Activated CD4-positive, alpha-beta T cell treated with anti-CD3 and anti-CD28 coated beads, Interleukin-2, amount 50 U/mL, for 16 hours (primary cell): Measurements from ENCODE around the gene NHEJ1.

Source experiments
- DNase-seq: peaks from one replicate; pipeline ENCODE4 v3.0.0-alpha.2; 2020

Gene NHEJ1

DNA sequence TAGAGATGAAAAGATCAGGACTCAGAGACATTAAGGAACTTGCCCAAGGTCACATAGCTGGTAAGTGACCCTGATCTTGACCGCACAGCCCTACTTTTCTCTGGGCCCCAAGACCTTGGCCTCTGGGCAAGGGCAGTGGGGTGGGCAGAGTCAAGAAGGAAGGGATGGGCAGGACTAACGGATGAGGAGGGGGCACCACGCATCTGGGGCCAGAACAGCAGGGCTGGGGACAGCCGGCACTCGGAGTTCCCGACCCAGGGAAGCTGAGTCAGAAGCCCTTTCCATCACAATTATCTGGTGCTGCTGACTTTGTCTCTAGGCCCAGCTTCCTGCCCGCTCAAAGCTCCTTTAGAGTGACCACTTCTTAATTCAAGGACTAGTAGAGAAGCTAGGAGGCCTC is 133.7 kb downstream of the NHEJ1 start:
- no peak for DNase-seq

DNA sequence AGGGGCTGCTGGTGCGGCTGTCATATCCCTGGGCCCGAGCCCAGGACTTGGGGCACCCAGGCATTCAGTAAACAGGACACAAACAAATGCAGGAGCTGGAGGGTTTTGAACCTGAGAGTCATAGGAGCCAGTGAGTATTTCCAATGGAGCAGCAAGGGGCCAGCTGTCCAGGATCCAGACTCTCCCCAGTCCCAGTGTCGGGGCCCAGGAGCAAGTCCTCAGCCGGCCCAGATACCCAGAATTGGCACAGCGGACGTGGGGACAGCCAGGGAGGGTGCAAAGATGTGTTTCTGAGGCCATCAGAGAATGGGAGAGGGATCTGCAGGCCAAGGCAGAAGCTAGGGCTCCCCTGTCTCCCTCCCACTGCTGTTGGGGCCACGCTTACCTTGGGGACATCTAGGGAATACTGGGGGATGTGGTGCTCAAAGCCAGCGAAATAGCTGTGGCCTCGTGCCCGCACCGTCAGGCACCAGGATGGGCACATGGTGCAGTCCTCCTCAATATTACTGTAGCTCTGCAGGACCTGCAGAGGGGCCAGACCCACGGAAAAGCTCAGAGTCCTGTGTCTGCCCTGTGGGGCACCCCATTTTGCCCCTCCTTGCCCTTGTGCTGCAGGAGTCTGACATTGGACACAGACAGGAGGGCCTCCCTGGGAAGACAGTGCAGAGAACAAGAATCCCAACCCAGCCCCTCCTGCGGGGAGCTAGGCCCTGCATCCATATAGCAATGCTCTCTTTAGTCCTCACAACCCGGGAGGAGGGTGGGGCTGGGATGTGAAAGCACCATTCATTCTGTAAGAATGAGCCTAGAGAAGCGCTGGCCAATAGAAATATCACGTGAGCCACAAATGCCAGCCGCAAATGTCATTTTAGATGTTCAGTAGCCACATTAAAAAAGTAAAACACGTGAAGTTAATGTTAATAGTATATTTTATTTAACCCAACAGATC is 134.7 kb downstream of the NHEJ1 start:
- DNase-seq, result no peak
